D721Med (cell line): ENCODE data around the gene ALAS1.

Source experiments
- DNase-seq: peaks from one replicate; pipeline ENCODE4 v3.0.0; 2011; ENCODE audit warnings: low spot score; ENCODE audit not compliant: insufficient read length
- FAIRE-seq: peaks from 2 replicates; lab custom pipeline; 2011; peaks lifted over from hg19 to GRCh38; lab: Jason Lieb, UNC
- CTCF ChIP-seq: IDR thresholded peaks from 2 replicates; pipeline ENCODE4 v1.5.1; 2012; ENCODE audit warnings: mild to moderate bottlenecking, control low read depth; ENCODE audit not compliant: insufficient read depth; ENCODE audit errors: missing control alignments

The ALAS1 gene

GRCh38 chr3:52247409-52248164, 49.6 kb downstream of the ALAS1 start:
- DNase-seq (no peak), FAIRE-seq (no peak)
- no peak for TF ChIP-seq CTCF

DNA sequence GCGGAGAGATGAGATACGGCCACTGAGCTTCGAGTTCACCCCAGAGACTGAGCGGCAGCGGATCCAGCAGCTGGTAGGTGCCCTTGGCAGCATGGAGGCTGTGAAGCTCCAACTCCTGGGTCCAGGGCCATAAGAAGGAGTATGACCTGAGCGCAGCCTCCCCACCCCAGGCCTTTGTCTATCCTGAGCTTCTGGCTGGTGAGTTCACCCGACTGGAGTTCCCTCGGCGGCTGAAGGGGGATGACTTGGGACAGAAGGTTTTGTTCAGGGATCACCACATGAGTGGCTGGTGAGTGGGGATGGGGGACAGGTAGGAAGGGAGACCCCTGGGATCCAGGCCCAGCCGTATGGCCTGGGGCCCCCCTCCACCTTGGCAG, 50.2 kb downstream of the ALAS1 start:
- no peak for TF ChIP-seq CTCF
- FAIRE-seq (no peak), DNase-seq (no peak)

- DNase-seq: no peak
- no peak for FAIRE-seq
These were observed 51.0 kb downstream of the ALAS1 start for GRCh38 chr3:52248816-52249547.

GRCh38 chr3:52249683-52250082, 51.7 kb downstream of the ALAS1 start:
- FAIRE-seq (no peak), DNase-seq (no peak)
- TF ChIP-seq CTCF: no peak

More at GRCh38 chr3:52248816-52249547, 51.0 kb downstream of the ALAS1 start:
- no peak for TF ChIP-seq CTCF

GRCh38 chr3:52250122-52250521, 52.2 kb downstream of the ALAS1 start:
- no peak for TF ChIP-seq CTCF
- no peak for DNase-seq
- no peak for FAIRE-seq

DNA sequence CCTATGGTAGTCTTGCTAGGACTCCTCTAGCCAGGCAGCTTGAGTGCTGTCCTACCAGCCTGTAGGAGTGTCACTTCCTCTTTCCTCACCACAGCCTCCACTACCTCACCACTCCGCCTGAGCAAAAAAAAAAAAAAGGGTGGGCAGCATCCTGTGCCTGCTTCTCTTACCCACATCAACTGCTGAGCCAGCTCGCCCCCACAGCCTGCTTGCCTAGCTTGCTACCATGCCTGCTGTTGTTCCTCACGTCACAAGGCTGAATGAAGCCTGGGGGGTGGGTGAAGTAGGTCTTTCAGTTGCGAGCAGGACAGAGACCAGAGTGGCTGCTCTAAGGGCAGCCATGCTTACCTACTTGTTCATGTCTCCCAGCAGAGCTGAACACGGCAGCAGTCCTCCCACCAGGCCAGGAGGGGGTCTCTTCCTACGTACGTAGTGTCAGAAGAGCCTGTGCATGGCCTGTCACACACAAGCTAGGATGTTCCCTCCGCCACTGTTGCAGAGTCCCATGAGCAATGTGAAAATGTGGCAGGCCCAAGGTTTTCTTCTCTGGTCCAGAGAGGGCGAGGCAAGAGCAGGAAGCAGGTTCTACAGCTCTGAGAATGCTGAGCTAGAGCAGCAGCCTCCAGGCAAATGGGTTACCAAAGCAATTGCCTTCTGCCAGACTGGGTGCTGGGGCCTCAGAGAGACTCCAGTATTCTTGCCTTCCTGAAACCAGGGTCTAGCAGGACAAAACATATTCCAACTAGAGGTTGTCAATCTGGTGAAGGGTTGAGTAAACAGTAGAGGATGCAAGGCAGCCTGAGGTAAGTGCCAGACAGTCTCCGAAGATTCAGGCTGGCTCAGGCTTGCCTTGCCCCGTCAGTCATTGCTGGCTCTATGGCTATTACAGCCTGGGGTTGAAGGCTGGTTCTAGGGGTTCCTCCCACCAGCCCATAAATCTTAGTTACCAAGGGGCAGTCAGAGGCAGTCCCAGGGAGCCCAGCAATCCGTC, 55.6 kb downstream of the ALAS1 start:
- TF ChIP-seq CTCF: no peak
- DNase-seq: no peak
- FAIRE-seq: no peak
